ENCODE data around the gene ENO3. TPM values are rescaled to one million over a fixed set of nuclear protein-coding genes. Genes with fewer than 3 reads are reported as not detected.

Gene ENO3
- total RNA-seq, 1 experiment from 2014 or later, result 29.0 TPM

DNA sequence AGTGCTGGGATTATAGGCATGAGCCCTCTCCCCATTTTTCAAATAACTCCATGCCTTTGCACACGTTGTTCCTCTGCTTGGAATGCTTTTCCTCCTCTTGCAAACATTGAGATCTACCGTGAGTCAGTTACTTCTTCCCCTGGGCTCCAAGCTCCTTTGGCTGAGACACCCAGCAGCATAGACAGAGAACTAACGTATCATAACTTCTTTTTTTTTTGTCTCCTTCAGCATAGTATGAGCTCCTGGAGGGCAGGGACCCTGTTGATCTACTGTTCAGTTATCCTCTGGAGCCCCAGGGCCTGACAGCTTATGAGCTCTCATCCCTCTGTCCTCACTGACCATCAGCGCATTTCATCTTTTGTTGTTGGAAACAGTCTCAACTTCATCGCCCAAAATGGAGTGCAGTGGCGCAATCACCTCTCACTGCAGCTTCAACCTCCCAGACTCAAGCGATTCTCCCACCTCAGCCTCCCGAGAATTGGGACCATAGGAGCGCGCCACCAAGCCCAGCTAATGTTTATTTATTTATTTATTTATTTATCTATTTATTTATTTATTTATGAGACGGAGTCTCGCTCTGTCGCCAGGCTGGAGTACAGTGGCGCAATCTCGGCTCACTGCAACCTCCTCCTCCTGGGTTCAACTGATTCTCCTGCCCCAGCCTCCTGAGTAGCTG is 14.5 kb downstream of the ENO3 start:
- POLR2A ChIA-PET (ENCODE audit: unreplicated experiment), result interaction anchor here (0.6 to 0.7 kb wide), 2 partner anchors 17 to 52 kb away, joined by 3 read pairs; partner anchors contain the start of gene PFN1
- Histone ChIP-seq H3K36me3 (ENCODE audit: low read depth) (no peaks in the 10 kb centered on the region; the same call in 1 of the 2 replicates), H3F3A (ENCODE audit: insufficient read depth, low read depth) (peaks cover 53% of the 10 kb centered on the region), H3K79me2 (ENCODE audit: low read depth) (peaks cover 41% of the 10 kb centered on the region), H3K9me2 (ENCODE audit: insufficient read depth) (no peaks in the 10 kb centered on the region), H3K27ac (no peak overlapping the region), H3K9me3 (ENCODE audit: insufficient read depth, low read depth) (no peaks in the 10 kb centered on the region), H3K27me3 (ENCODE audit: insufficient read depth, low read depth) (no peaks in the 10 kb centered on the region), H2AFZ (no peak overlapping the region), H3K4me3 (no peak overlapping the region), H3K4me2 (no peak overlapping the region), H4K20me1 (ENCODE audit: insufficient read depth) (no peaks in the 10 kb centered on the region), H3K4me1 (replicated peaks; ENCODE audit: insufficient read depth) (peaks cover 25% of the 10 kb centered on the region)
- peak in 1 of 2 experiments; percentile 24 for DNase-seq
- CTCF ChIA-PET, result interaction anchor here (1.1 to 2.5 kb wide), 2 partner anchors 13 to 56 kb away, joined by 4 to 16 read pairs; no protein-coding TSS in a partner anchor
- intact Hi-C loops (cut with micrococcal nuclease; ENCODE audit: unreplicated experiment), result no loop called here
- TF ChIP-seq, protein P1, sequence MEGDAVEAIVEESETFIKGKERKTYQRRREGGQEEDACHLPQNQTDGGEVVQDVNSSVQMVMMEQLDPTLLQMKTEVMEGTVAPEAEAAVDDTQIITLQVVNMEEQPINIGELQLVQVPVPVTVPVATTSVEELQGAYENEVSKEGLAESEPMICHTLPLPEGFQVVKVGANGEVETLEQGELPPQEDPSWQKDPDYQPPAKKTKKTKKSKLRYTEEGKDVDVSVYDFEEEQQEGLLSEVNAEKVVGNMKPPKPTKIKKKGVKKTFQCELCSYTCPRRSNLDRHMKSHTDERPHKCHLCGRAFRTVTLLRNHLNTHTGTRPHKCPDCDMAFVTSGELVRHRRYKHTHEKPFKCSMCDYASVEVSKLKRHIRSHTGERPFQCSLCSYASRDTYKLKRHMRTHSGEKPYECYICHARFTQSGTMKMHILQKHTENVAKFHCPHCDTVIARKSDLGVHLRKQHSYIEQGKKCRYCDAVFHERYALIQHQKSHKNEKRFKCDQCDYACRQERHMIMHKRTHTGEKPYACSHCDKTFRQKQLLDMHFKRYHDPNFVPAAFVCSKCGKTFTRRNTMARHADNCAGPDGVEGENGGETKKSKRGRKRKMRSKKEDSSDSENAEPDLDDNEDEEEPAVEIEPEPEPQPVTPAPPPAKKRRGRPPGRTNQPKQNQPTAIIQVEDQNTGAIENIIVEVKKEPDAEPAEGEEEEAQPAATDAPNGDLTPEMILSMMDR (conservative IDR thresholded peaks at IDR 0.05), result no peak
- no peak for TF ChIP-seq EZH2 (IDR thresholded peaks at IDR 0.05; ENCODE audit: low read depth)
- BruUV-seq (replicated peaks), result no TSS peak

DNA sequence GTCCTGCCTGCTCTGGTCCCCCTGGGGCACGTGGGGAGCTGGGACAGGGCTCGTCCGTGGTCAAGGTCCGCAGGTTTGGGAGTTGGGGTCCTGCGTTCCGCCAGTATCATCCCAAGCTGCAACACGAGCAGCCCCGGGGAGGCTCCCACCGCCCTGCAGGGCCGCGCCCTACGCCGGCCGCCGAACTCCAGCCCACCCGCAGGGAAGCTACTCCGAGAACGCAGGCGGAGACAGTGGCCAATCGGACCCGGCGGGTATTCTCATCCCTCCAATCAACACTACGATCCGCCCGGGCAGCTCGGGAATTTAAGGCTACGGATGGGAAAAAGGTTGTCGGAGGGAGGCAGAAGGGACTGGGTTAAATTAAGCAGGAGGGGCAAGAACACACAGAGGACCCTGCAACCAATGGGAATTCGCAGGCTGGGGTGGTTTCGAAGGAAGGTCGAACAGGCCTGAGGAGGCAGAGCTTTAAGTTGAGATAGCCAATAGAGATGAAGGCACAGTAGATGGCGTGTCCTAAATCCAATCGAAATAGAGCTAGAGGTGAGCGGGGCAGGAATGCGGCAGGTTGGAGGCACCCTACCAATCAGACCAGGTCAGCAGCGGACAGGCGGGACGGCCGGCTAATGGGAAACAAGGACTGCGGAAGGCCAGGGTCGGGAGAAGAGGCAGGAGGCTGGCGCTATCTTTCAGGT is 16.1 kb downstream of the ENO3 start:
- peaks cover 25% of the 10 kb centered on the region for H3K4me1 ChIP-seq (replicated peaks; ENCODE audit: insufficient read depth)
- H3K9me3 ChIP-seq (ENCODE audit: insufficient read depth, low read depth), result no peaks in the 10 kb centered on the region
- peak overlapping the region; percentile 96 for H3K4me2 ChIP-seq
- DNase-seq, result peak; percentile 99
- H4K20me1 ChIP-seq (ENCODE audit: insufficient read depth), result no peaks in the 10 kb centered on the region
- H3K4me3 ChIP-seq, result peak overlapping the region; percentile 72
- H3K27me3 ChIP-seq (ENCODE audit: insufficient read depth, low read depth), result no peaks in the 10 kb centered on the region
- H3K9me2 ChIP-seq (ENCODE audit: insufficient read depth), result no peaks in the 10 kb centered on the region
- ChIA-PET POLR2A (ENCODE audit: unreplicated experiment) (interaction anchor here (0.5 to 2.2 kb wide), 15 partner anchors 11 to 1881 kb away, joined by 3 to 42 read pairs (median 4); partner anchors contain the start of genes CYB5D2, PFN1, RNF167 and SLC25A11), CTCF (interaction anchor here (0.6 to 2.5 kb wide), 4 partner anchors 14 to 58 kb away, joined by 3 to 16 read pairs (median 7); partner anchors contain the start of genes CAMTA2, RNF167 and SLC25A11)
- intact Hi-C loops (cut with micrococcal nuclease; ENCODE audit: unreplicated experiment), result loop anchor here (1.0 kb wide), 5 partner anchors 18 to 58 kb away; partner anchors contain the start of genes CAMTA2, RNF167 and SLC25A11
- peaks cover 50% of the 10 kb centered on the region for H3K79me2 ChIP-seq (ENCODE audit: low read depth)
- H3K27ac ChIP-seq, result peak overlapping the region; percentile 95
- BruUV-seq (replicated peaks), result TSS peak; percentile 39
- H3K36me3 ChIP-seq (ENCODE audit: low read depth), result no peaks in the 10 kb centered on the region; the same call in 1 of the 2 replicates
- H3F3A ChIP-seq (ENCODE audit: insufficient read depth, low read depth), result peaks cover 59% of the 10 kb centered on the region
- TF ChIP-seq, protein P1 (conservative IDR thresholded peaks at IDR 0.05), result no peak
- TF ChIP-seq EZH2 (IDR thresholded peaks at IDR 0.05; ENCODE audit: low read depth), result no peak
- H2AFZ ChIP-seq, result peak overlapping the region; percentile 71

Measured in PC-9 (cell line).